HepG2 (cell line): ENCODE results near the gene BLMH. TPM values are rescaled to one million over a fixed set of nuclear protein-coding genes. Genes with fewer than 3 reads are reported as not detected.

ENCODE experiments used
- CHCHD3 ChIP-seq: sonication (generic); formaldehyde crosslinking; IDR thresholded peaks from 2 replicates; pipeline ENCODE4 v1.8.0; 2022; ENCODE audit warnings: mild to moderate bottlenecking, missing genetic modification reagents, moderate library complexity
- HHEX ChIP-seq: IDR thresholded peaks from 2 replicates; pipeline ENCODE4 v1.6.1; 2016; ENCODE audit warnings: control low read depth
- KDM6A ChIP-seq: IDR thresholded peaks from 2 replicates; pipeline ENCODE4 v1.6.1; 2016; ENCODE audit warnings: low read depth
- NFRKB ChIP-seq: fragments of 450-650 bp; IDR thresholded peaks from 2 replicates; pipeline ENCODE4 v1.6.1; 2017
- TGIF2 ChIP-seq: IDR thresholded peaks from 2 replicates; pipeline ENCODE4 v1.6.1; 2016; ENCODE audit warnings: control low read depth, missing compliant biosample characterization
- YEATS4 ChIP-seq: sonication (generic); formaldehyde crosslinking; IDR thresholded peaks from 2 replicates; pipeline ENCODE4 v1.4.0; 2020; ENCODE audit warnings: missing genetic modification reagents, borderline replicate concordance
- ZFP1 ChIP-seq: IDR thresholded peaks from 2 replicates; pipeline ENCODE4 v1.6.1; 2016
- ZFP36 ChIP-seq: fragments of 150-350 bp; IDR thresholded peaks from 2 replicates; pipeline ENCODE4 v1.6.1; 2018; ENCODE audit warnings: borderline replicate concordance, low read length, low read depth; ENCODE audit not compliant: partially characterized antibody
- ZNF546 ChIP-seq: sonication (generic); formaldehyde crosslinking; conservative IDR thresholded peaks from 2 replicates; pipeline ENCODE4 v1.8.1; 2023; ENCODE audit warnings: mild to moderate bottlenecking, missing genetic modification reagents
- ZNF749 ChIP-seq: sonication (generic); formaldehyde crosslinking; IDR thresholded peaks from 2 replicates; pipeline ENCODE4 v1.8.0; 2022; ENCODE audit warnings: mild to moderate bottlenecking, missing genetic modification reagents, moderate library complexity, borderline replicate concordance
- polyA plus RNA-seq, 8 experiments: library from polyadenylated mRNA; depleted of rRNA in 3 of 8; stranded (reverse) in 7 of 8; unstranded in 1 of 8; fragments of >200 nt; fragmentation: Illumina TruSeq in 4 of 8; extraction: Trizol in 4 of 8; gene quantifications; 2 replicates each; pipeline versions ENCODE4 v1.2.1 to v1.2.3, GENCODE V29; 2011 to 2016; ENCODE audit warnings: low read depth in 4 of 8, missing spikeins in 1 of 8, mixed read lengths in 1 of 8; ENCODE audit not compliant: insufficient read depth in 1 of 8
- total RNA-seq, 5 experiments: library from RNA; depleted of rRNA; stranded (reverse); fragments of >200 nt; fragmentation: Illumina TruSeq; extraction: Trizol; gene quantifications; 2 replicates each; pipeline ENCODE4 v1.2.3, GENCODE V29; 2016; ENCODE audit warnings: low read depth in 1 of 5
- TF ChIP-seq, protein P1 (sequence below): sonication (generic); formaldehyde crosslinking; IDR thresholded peaks from 2 replicates; pipeline ENCODE4 v1.9.0; 2022; ENCODE audit warnings: low read depth, missing genetic modification reagents
- TF ChIP-seq, protein P2 (sequence below): sonication (generic); formaldehyde crosslinking; IDR thresholded peaks from 2 replicates; pipeline ENCODE4 v1.8.0; 2023; ENCODE audit warnings: mild to moderate bottlenecking, missing genetic modification reagents
- TF ChIP-seq, protein P3 (sequence below): IDR thresholded peaks from 2 replicates; pipeline ENCODE4 v1.4.0; 2020; ENCODE audit warnings: mild to moderate bottlenecking, missing genetic modification reagents
- TF ChIP-seq, protein P4 (sequence below): sonication (generic); formaldehyde crosslinking; IDR thresholded peaks from 2 replicates; pipeline ENCODE4 v1.5.1; 2020; ENCODE audit warnings: mild to moderate bottlenecking, missing genetic modification reagents, borderline replicate concordance
- TF ChIP-seq, protein P5 (sequence below): sonication (generic); formaldehyde crosslinking; IDR thresholded peaks from 2 replicates; pipeline ENCODE4 v1.4.0; 2020; ENCODE audit warnings: missing genetic modification reagents, borderline replicate concordance

BLMH gene
- total and polyA plus RNA-seq, 2 of the 13 experiments (the other 11 are each of a cell fraction or from before 2014, with no cell fraction given): 12.1 to 41.0 TPM

DNA sequence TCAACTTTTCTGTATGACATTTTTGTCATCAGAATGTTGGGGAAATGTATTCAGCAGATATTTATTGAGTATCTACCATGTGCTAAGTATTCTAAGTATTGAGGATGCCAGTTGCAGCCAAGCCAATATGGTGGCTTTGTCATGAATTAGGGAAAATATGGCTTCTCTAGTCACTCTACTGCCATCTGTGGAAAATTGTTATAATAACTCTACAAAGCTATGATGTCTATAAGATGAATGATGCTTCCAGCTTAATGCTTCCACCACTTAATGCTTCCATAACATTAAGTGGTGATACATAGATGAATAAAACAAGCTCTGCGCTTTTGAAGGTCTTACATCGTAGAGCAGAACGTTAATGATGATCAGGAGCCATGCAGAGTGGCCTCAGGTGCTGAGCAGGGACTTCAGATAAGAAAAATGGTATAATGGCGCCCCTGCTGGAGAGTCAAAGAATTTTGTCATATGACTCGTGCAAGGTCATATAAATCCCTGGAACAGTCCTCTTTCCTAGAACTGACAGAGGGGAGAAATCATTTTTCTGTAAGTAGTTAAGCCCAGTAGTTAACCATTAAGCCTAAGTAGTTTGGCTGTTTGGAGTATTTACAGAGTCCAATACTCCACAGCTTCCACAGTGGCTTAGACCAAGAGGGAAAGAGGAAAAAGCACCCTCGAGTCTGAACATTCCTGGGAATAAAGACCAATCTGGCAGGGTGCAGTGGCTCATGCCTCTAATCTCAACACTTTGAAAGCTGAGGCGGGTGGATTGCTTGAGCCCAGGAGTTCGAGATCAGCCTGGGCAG is 44.8 kb upstream of the BLMH start (continued):
- no peak for TF ChIP-seq TGIF2 (CRISPR knock-in tag)
- no peak for TF ChIP-seq ZNF546 (CRISPR knock-in tag)
- TF ChIP-seq, protein P1, sequence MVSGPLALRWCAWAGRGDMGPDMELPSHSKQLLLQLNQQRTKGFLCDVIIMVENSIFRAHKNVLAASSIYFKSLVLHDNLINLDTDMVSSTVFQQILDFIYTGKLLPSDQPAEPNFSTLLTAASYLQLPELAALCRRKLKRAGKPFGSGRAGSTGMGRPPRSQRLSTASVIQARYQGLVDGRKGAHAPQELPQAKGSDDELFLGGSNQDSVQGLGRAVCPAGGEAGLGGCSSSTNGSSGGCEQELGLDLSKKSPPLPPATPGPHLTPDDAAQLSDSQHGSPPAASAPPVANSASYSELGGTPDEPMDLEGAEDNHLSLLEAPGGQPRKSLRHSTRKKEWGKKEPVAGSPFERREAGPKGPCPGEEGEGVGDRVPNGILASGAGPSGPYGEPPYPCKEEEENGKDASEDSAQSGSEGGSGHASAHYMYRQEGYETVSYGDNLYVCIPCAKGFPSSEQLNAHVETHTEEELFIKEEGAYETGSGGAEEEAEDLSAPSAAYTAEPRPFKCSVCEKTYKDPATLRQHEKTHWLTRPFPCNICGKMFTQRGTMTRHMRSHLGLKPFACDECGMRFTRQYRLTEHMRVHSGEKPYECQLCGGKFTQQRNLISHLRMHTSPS: no peak
- peak; percentile 27; the same call in 1 of the 2 replicates for TF ChIP-seq YEATS4
- TF ChIP-seq CHCHD3: no peak
- TF ChIP-seq, protein P2, sequence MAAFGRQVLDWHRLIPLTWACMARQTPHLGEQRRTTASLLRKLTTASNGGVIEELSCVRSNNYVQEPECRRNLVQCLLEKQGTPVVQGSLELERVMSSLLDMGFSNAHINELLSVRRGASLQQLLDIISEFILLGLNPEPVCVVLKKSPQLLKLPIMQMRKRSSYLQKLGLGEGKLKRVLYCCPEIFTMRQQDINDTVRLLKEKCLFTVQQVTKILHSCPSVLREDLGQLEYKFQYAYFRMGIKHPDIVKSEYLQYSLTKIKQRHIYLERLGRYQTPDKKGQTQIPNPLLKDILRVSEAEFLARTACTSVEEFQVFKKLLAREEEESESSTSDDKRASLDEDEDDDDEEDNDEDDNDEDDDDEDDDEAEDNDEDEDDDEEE (CRISPR knock-in tag): no peak
- TF ChIP-seq ZFP1 (CRISPR knock-in tag): 0 out of 2 replicates have a peak, but pooled peaks have one; percentile 33
- peak; percentile 43; the same call in 1 of the 2 replicates for TF ChIP-seq ZNF749 (CRISPR knock-in tag)
- no peak for TF ChIP-seq ZFP36
- no peak for TF ChIP-seq NFRKB
- TF ChIP-seq, protein P3, sequence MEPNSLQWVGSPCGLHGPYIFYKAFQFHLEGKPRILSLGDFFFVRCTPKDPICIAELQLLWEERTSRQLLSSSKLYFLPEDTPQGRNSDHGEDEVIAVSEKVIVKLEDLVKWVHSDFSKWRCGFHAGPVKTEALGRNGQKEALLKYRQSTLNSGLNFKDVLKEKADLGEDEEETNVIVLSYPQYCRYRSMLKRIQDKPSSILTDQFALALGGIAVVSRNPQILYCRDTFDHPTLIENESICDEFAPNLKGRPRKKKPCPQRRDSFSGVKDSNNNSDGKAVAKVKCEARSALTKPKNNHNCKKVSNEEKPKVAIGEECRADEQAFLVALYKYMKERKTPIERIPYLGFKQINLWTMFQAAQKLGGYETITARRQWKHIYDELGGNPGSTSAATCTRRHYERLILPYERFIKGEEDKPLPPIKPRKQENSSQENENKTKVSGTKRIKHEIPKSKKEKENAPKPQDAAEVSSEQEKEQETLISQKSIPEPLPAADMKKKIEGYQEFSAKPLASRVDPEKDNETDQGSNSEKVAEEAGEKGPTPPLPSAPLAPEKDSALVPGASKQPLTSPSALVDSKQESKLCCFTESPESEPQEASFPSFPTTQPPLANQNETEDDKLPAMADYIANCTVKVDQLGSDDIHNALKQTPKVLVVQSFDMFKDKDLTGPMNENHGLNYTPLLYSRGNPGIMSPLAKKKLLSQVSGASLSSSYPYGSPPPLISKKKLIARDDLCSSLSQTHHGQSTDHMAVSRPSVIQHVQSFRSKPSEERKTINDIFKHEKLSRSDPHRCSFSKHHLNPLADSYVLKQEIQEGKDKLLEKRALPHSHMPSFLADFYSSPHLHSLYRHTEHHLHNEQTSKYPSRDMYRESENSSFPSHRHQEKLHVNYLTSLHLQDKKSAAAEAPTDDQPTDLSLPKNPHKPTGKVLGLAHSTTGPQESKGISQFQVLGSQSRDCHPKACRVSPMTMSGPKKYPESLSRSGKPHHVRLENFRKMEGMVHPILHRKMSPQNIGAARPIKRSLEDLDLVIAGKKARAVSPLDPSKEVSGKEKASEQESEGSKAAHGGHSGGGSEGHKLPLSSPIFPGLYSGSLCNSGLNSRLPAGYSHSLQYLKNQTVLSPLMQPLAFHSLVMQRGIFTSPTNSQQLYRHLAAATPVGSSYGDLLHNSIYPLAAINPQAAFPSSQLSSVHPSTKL (CRISPR knock-in tag): peak; percentile 84
- no peak for TF ChIP-seq HHEX (CRISPR knock-in tag)
- TF ChIP-seq, protein P4, sequence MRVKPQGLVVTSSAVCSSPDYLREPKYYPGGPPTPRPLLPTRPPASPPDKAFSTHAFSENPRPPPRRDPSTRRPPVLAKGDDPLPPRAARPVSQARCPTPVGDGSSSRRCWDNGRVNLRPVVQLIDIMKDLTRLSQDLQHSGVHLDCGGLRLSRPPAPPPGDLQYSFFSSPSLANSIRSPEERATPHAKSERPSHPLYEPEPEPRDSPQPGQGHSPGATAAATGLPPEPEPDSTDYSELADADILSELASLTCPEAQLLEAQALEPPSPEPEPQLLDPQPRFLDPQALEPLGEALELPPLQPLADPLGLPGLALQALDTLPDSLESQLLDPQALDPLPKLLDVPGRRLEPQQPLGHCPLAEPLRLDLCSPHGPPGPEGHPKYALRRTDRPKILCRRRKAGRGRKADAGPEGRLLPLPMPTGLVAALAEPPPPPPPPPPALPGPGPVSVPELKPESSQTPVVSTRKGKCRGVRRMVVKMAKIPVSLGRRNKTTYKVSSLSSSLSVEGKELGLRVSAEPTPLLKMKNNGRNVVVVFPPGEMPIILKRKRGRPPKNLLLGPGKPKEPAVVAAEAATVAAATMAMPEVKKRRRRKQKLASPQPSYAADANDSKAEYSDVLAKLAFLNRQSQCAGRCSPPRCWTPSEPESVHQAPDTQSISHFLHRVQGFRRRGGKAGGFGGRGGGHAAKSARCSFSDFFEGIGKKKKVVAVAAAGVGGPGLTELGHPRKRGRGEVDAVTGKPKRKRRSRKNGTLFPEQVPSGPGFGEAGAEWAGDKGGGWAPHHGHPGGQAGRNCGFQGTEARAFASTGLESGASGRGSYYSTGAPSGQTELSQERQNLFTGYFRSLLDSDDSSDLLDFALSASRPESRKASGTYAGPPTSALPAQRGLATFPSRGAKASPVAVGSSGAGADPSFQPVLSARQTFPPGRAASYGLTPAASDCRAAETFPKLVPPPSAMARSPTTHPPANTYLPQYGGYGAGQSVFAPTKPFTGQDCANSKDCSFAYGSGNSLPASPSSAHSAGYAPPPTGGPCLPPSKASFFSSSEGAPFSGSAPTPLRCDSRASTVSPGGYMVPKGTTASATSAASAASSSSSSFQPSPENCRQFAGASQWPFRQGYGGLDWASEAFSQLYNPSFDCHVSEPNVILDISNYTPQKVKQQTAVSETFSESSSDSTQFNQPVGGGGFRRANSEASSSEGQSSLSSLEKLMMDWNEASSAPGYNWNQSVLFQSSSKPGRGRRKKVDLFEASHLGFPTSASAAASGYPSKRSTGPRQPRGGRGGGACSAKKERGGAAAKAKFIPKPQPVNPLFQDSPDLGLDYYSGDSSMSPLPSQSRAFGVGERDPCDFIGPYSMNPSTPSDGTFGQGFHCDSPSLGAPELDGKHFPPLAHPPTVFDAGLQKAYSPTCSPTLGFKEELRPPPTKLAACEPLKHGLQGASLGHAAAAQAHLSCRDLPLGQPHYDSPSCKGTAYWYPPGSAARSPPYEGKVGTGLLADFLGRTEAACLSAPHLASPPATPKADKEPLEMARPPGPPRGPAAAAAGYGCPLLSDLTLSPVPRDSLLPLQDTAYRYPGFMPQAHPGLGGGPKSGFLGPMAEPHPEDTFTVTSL: peak; percentile 76; the same call in 1 of the 2 replicates
- TF ChIP-seq, protein P5, sequence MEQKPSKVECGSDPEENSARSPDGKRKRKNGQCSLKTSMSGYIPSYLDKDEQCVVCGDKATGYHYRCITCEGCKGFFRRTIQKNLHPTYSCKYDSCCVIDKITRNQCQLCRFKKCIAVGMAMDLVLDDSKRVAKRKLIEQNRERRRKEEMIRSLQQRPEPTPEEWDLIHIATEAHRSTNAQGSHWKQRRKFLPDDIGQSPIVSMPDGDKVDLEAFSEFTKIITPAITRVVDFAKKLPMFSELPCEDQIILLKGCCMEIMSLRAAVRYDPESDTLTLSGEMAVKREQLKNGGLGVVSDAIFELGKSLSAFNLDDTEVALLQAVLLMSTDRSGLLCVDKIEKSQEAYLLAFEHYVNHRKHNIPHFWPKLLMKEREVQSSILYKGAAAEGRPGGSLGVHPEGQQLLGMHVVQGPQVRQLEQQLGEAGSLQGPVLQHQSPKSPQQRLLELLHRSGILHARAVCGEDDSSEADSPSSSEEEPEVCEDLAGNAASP (CRISPR knock-in tag): peak; percentile 48; the same call in 1 of the 2 replicates
- TF ChIP-seq KDM6A (CRISPR knock-in tag): peak; percentile 73
